ENCODE measurements around the gene C3.

GRCh38 chr19:6728346-6728745 lies 7.9 kb upstream of the C3 start:
- TF ChIP-seq CTCF (IDR thresholded peaks at IDR 0.05), result no peak
- no peak for TF ChIP-seq POLR2A (IDR thresholded peaks at IDR 0.05)
